Right hindlimb (tissue), 1 donor: ENCODE data around the gene C11orf54.

Source experiments
- DNase-seq: peaks from one replicate; pipeline ENCODE4 v3.0.0-alpha.2; 2018

The C11orf54 gene

GRCh38 chr11:93741094-93741881 lies at the start of gene C11orf54, which contains the start of gene TAF1D:
Gene C11orf54 (plus strand): TSS chr11:93741672. CDS start chr11:93747394, 5,722 bp downstream.
Gene TAF1D (minus strand): TSS chr11:93741495. CDS start chr11:93739304, 2,191 bp downstream.
- DNase-seq, result peak; percentile 98

DNA sequence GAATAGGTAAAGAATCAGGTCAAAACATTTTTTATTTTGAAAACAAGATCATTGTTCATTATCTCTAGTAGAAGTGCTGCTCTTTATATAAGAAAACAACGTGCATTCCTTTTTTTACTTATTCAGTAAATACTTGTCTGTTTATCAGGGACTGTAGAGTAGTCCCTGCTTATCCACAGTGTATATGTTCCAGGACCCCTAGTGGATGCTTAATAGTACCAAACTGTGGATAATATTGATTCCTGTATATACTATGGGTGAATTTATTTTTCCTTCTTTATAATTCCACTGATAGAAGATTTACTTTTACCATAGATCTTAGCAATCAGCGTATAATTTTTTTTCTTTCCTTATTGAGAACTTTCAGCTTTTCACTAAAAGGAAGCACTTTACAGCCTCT lies 47.4 kb upstream of the C11orf54 start:
- no peak for DNase-seq

DNA sequence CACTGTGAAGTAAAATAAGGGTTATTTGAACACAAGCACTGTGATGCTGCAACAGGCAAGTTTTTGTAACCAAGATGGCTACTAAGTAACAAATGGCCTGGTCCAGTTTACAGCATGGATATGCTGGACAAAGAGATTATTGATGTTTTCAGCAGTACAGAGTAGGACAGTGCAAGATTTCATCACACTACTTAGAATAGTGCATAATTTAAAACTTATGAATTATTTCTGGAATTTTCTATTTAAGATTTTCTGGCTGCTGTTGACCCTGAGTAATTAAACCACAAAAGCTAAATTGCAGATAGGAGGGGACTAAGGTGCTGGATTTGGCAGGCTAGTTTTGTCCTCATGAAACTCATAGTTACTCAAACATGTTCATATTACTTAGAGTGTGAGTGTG lies 46.9 kb upstream of the C11orf54 start:
- DNase-seq, result no peak

DNA sequence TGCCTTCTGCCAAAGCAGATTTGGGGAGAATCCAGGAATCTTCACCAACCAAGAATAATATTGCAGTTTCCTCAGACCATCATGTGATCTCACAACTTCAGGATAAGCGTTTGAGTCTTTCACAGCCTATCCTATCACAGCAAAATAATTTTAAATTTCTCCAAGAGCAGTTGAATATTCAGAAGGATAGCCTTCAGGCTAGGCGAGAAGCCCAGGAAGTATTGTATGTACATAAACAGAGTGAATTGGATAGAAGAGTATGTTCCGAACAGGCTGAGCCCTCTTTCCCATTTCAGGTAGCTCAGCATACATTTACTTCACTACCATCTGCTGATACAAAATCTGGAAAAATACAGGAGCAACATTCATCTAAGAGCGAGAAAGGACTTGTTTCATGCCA lies 43.9 kb upstream of the C11orf54 start:
- no peak for DNase-seq

- DNase-seq, result no peak
Observed at GRCh38 chr11:93700830-93701229, 40.6 kb upstream of the C11orf54 start.

DNA sequence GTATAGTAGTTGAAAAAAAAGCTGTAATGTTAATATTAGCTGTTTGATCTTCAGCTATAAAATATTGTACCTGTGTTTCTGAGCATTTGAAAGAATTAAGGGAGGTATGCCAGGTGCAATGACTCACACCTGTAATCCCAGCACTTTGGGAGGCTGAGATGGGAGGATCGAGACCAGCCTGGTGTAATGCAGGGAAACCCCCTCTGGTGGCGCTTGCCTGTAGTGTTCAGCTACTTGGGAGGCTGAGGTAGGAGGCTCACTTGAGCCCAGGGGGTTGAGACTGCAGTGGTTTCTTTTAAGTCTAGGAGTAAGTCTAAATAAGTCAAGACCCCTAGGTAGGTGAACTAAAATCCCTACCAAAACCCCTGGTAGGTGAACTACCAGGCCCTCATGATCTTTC lies 37.2 kb upstream of the C11orf54 start:
- no peak for DNase-seq

GRCh38 chr11:93710239-93710638 lies 31.2 kb upstream of the C11orf54 start:
- no peak for DNase-seq

DNA sequence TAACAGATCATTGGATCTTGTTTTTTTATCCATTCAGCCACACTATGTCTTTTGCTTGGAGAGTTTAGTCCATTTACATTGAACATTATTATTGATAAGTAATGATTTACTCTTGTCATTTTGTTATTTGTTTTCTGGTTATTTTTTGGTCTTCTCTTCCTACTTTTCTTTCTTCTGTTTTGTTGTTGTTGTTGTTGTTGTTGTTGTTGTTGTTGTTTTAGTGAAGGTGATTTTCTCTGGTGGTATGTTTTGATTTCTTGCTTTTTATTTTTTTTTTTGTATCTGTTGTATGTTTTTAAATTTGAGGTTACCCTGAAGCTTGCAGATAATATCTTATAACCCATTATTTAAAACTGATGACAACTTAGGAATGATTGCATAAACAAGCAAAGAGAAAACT lies 28.8 kb upstream of the C11orf54 start:
- no peak for DNase-seq

- no peak for DNase-seq
Observed at GRCh38 chr11:93715797-93716396, 25.6 kb upstream of the C11orf54 start.

- DNase-seq, result no peak
Observed at GRCh38 chr11:93717501-93717900, 24.0 kb upstream of the C11orf54 start.

DNA sequence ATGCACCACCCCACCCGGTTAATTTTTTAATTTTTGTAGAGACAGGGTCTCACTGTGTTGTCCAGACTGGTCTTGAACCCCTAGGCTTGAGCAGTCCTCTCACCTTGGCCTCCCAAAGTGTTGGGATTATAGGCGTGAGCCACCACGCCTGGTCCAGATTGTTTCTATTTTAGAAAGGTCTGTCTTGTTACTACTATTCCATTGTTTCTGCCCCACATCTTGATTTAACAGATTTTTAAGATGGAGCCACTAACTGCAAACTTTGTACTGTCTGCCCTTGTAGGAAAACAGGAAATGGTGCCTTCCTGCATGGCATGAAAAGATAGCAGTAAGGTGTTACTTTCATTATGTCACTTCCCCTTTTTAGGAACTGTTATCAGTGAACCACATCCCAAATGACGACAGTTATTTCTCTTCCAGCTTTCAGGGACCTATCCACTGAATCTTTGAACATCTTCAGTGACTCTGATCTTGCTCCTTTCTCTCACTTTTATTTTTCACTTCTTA lies 23.4 kb upstream of the C11orf54 start:
- DNase-seq, result no peak

DNA sequence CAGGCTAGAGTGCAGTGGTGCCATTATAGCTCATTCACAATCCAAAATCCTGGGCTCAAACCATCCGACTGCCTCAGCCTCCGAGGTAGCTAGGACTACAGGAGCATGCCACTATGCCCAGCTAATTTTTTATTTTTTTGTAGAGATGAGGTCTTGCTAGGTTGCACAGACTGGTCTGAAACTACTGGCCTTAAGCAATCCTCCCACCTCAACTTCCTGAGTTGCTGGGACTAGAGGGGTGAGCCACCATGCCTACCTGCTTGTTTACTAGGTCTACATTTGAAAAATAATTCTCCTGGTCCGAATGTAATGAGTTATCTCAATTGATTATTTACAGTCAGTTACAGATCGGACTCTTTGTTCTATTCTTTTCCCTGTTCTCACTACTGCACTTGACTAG lies 22.2 kb upstream of the C11orf54 start:
- no peak for DNase-seq

GRCh38 chr11:93720522-93720921 lies 20.9 kb upstream of the C11orf54 start:
- no peak for DNase-seq

DNA sequence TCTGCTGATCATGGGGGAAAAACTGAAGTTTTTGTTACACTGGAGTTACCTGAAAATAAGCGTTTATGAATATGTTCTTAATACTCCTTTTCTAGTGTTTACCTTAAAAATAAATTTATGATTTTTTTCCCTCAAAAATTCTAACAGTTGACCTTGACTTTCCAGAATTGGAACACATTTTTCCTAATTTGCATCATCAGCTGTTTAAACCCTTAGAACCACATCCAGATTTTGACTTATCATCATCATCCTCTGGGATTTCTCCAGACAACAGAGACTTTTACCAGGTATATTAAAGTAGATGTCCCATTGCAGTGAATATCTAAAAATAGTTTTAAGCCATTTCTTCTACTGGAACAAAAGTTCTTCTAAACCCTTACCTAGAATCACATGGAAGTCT lies 17.4 kb upstream of the C11orf54 start:
- DNase-seq, result no peak

DNA sequence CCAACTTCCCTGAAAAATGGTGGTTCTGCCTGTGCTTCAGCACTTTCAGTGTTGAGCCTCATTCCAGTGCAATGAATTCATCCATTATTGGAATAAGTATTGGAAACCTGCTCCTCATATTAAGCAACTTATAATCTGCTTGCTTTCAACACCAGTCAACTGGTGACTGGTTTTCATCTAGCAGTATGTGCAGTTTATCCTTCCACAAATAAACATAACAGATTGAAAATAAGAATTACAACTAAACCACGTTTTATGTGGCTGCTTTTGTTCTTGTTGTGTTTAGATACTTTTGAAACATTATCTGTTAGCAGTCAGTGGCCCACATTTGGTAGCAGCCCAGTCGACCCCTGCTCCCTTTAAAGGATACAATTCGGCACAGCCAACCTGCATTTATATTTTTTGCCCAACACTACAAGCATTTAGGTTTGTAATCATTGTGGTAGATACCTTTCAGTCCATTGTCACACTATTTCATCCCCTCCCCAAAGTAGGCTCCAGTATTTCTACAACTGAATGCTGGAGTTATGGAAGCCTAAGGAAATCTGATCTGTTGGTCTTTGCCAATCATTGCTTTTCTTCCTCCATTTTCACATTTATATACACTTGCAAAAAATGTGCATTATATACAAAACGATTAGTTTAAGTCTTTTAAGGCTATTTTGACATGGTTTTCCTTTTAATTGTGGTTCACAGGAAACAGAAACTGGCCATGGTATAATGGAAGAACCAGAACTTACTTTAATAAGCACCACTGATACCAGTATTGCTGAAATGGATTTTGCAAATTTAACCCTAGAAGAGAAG lies 13.3 kb upstream of the C11orf54 start:
- no peak for DNase-seq

- no peak for DNase-seq
Observed at GRCh38 chr11:93728792-93729128, 12.7 kb upstream of the C11orf54 start.

DNA sequence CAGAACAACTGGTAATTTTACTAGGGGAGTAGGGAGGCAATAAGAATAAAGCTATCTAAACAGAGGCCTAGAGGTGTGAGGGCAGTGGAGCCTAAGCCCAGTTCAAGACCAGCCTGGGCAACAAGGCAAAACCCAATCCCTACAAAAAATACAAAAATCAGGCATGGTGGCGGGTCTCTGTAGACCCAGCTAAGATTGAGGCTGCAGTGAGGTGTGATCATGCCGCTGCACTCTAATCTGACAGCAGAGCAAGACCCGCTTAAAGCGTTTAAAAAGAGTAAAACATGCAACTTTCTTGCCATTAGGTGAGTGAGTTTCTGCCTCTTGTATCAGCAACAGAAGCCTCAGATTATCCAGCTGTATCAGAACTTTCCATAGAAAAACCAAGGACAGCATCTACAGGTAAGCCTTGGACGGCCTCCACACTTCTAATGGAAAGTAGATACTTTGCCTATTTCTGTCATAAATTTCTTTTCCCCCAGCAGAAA lies 12.3 kb upstream of the C11orf54 start:
- no peak for DNase-seq

- no peak for DNase-seq
Observed at GRCh38 chr11:93730108-93731107, 11.1 kb upstream of the C11orf54 start.

- no peak for DNase-seq
Observed at GRCh38 chr11:93732237-93732892, 9.1 kb upstream of the C11orf54 start.

DNA sequence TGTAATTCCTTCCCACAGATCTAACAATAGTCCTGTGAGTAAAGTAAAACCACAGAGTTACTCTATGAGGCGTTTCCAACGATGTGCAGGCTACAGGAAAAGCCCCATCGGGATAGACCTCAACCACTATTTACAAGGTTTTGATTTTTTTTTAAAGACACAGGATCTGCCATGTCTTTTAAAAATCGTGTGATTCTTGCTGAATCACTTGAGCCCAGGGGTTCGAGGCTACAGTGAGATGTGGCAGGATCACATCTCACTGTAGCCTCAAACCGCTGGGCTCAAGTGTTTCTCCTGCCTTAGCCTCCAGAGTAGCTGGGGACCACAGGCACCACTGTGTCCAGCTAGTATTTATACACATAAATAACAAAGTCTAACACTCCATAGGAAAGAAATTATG lies 8.0 kb upstream of the C11orf54 start:
- DNase-seq, result no peak

GRCh38 chr11:93734427-93735222 lies 6.8 kb upstream of the C11orf54 start:
- no peak for DNase-seq
